B cell (primary cell): ENCODE measurements around the gene CEP128. TPM values are rescaled to one million over a fixed set of nuclear protein-coding genes. Genes with fewer than 3 reads are reported as not detected.

Experiments
- ATAC-seq: fragments of 200-7000 bp; cut with Tn5 transposase; one replicate; pipeline ENCODE4 v1.10.0; 2021; ENCODE audit warnings: low read depth, mild to moderate bottlenecking, moderate number of reproducible peaks, moderate library complexity
- CTCF ChIA-PET: fragments of 350-600 bp; sonication (Branson Sonifier 250); formaldehyde crosslinking; loops from one replicate; lab custom pipeline; 2021; ENCODE audit warnings: antibody characterized with exemption, inconsistent platforms; lab: Charles Lee
- POLR2A ChIA-PET: fragments of 350-600 bp; sonication (Branson Sonifier 250); formaldehyde crosslinking; loops from one replicate; lab custom pipeline; 2021; ENCODE audit warnings: antibody characterized with exemption; lab: Charles Lee
- DNase-seq: peaks from one replicate; pipeline ENCODE4 v3.0.0; 2013
- H2AFZ ChIP-seq: 2 replicates; pipeline ENCODE4 v1.6.1; 2012; ENCODE audit warnings: mild to moderate bottlenecking, low read depth, low read length; ENCODE audit not compliant: insufficient read depth, poor library complexity, severe bottlenecking
- H3K27ac ChIP-seq, 2 donors: 1 replicate in 1 of 2; 2 replicates in 1 of 2; pipeline ENCODE4 v1.5.1; 2012 to 2013; ENCODE audit warnings: low read length in 2 of 2, mild to moderate bottlenecking in 2 of 2, moderate library complexity in 1 of 2
- H3K27me3 ChIP-seq, 4 experiments: fragments of 200-600 bp in 1 of 4; sonication (generic) in 1 of 4; replicated peaks in 1 of 4; 1 replicate in 2 of 4; 2 replicates in 2 of 4; pipeline versions ENCODE4 v1.6.1 to v1.7.0; 2013 to 2016; ENCODE audit warnings: low read length in 3 of 4, mild to moderate bottlenecking in 2 of 4, mixed read lengths in 1 of 4, moderate library complexity in 1 of 4; ENCODE audit not compliant: insufficient read depth in 4 of 4, control insufficient read depth in 3 of 4; ENCODE audit errors: control extremely low read depth in 1 of 4
- H3K36me3 ChIP-seq, 2 experiments: replicated peaks in 1 of 2; 1 replicate in 1 of 2; 2 replicates in 1 of 2; pipeline versions ENCODE4 v1.6.1 to v1.7.1; 2013; ENCODE audit warnings: low read length in 1 of 2; ENCODE audit not compliant: insufficient read depth in 2 of 2, control insufficient read depth in 1 of 2; ENCODE audit errors: control extremely low read depth in 1 of 2, extremely low read depth in 1 of 2
- H3K4me1 ChIP-seq, 2 donors: fragments of 200-600 bp in 1 of 2; sonication (generic) in 1 of 2; 1 replicate in 1 of 2; 2 replicates in 1 of 2; pipeline versions ENCODE4 v1.5.1 to v1.6.1; 2013 to 2017; ENCODE audit warnings: low read length in 2 of 2; ENCODE audit not compliant: control insufficient read depth in 2 of 2, insufficient read depth in 2 of 2
- H3K4me2 ChIP-seq: replicated peaks from 2 replicates; pipeline ENCODE3; 2012; ENCODE audit warnings: mild to moderate bottlenecking, low read depth, low read length; ENCODE audit not compliant: poor library complexity, severe bottlenecking
- H3K4me3 ChIP-seq, 5 experiments: fragments of 200-600 bp in 1 of 5; sonication (generic) in 1 of 5; 1 replicate in 3 of 5; 2 replicates in 2 of 5; pipeline versions ENCODE4 v1.5.1 to v1.7.0; 2011 to 2016; ENCODE audit warnings: low read length in 4 of 5, mild to moderate bottlenecking in 4 of 5, low read depth in 2 of 5, control low read depth in 1 of 5, moderate library complexity in 1 of 5; ENCODE audit not compliant: insufficient read depth in 1 of 5; ENCODE audit errors: control extremely low read depth in 1 of 5, extremely low read depth in 1 of 5
- H3K79me2 ChIP-seq: fragments of 200-600 bp; sonication (generic); one replicate; pipeline ENCODE4 v1.6.0; 2016; ENCODE audit warnings: low read length; ENCODE audit not compliant: control insufficient read depth, insufficient read depth
- H3K9ac ChIP-seq: fragments of 200-600 bp; sonication (generic); 2 replicates; pipeline ENCODE4 v1.6.1; 2017; ENCODE audit warnings: mild to moderate bottlenecking, low read length, moderate library complexity
- H3K9me3 ChIP-seq, 3 donors: one replicate each; pipeline versions ENCODE4 v1.6.1 to v1.7.1; 2013; ENCODE audit warnings: low read length in 2 of 3; ENCODE audit not compliant: control insufficient read depth in 2 of 3, insufficient read depth in 1 of 3; ENCODE audit errors: control extremely low read depth in 1 of 3
- H4K20me1 ChIP-seq: 2 replicates; pipeline ENCODE4 v1.6.0; 2012; ENCODE audit warnings: mild to moderate bottlenecking, low read length; ENCODE audit not compliant: insufficient read depth, control insufficient read depth, poor library complexity, severe bottlenecking
- H3K27ac Mint-ChIP-seq: one replicate; pipeline ENCODE4 v1.8.0; 2021; ENCODE audit warnings: mixed read lengths
- H3K27me3 Mint-ChIP-seq: one replicate; pipeline ENCODE4 v1.8.0; 2021; ENCODE audit warnings: mixed read lengths
- H3K4me1 Mint-ChIP-seq: one replicate; pipeline ENCODE4 v1.8.0; 2021; ENCODE audit warnings: mixed read lengths
- H3K4me3 Mint-ChIP-seq: one replicate; pipeline ENCODE4 v1.8.0; 2021; ENCODE audit warnings: mixed read lengths
- H3K9me3 Mint-ChIP-seq: one replicate; pipeline ENCODE4 v1.8.0; 2022; ENCODE audit warnings: mixed read lengths; ENCODE audit not compliant: insufficient read depth
- EZH2 ChIP-seq: IDR thresholded peaks from 2 replicates; pipeline ENCODE4 v1.6.1; 2012; ENCODE audit warnings: borderline replicate concordance, low read depth, mild to moderate bottlenecking, moderate library complexity, low read length; ENCODE audit not compliant: insufficient read depth, poor library complexity, severe bottlenecking
- WGBS: methylation state at CpG from one replicate; pipeline ENCODE4 v1.1.5; 2013; ENCODE audit warnings: missing lambda C conversion rate; ENCODE audit not compliant: insufficient coverage; 5-methylcytosine and 5-hydroxymethylcytosine counted together
- intact Hi-C: fragments of 100-400 bp; cut with micrococcal nuclease; formaldehyde crosslinking; loops from one replicate; pipeline ENCODE4 v1.10.0; 2022
- polyA plus RNA-seq: library from polyadenylated mRNA; depleted of rRNA; stranded (reverse); fragments of >200 nt; gene quantifications from 2 replicates; pipeline ENCODE4 v1.2.3, GENCODE V29; 2012
- total RNA-seq, 2 donors: library from RNA; stranded (reverse); fragments of 120-200 nt in 1 of 2; gene quantifications; 1 replicate in 1 of 2; 2 replicates in 1 of 2; pipeline versions ENCODE4 v1.2.3 to v1.2.4, GENCODE V29; 2013 to 2022
- TF ChIP-seq, protein P1 (sequence below): fragments of 200-600 bp; IDR thresholded peaks from one replicate; pipeline ENCODE4 v1.8.0; 2022; ENCODE audit warnings: antibody characterized with exemption, mild to moderate bottlenecking

The CEP128 gene
- total and polyA plus RNA-seq, 2 donors (not counting 1 experiment from before 2014, with no cell fraction given), result 1.1 to 31.6 TPM

DNA sequence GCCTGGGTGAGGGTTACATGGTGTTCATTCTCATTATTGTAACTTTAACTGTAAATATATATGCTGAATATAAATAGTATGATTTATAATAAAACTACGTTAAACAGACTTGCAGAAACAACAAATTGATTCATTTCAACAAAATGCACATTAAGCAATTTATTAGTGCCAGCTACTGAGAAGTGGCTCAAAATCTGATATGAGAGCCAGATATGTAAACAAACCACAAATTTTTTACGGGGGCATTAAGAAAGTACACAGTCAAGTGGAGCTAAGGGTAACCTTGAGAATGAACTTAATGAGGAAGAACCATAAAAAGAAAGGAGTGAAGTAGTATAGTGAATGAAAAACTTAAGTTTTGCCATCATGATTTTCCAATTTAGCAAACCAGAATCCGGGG lies 40.3 kb downstream of the CEP128 start:
- no peaks in the 10 kb centered on the region for H3K4me1 Mint-ChIP-seq
- Histone ChIP-seq H3K4me1 (no peaks in the 10 kb centered on the region), H3K9ac (no peak overlapping the region), H3K27ac (no peak overlapping the region), H3K79me2 (no peaks in the 10 kb centered on the region), H3K36me3 (no peaks in the 10 kb centered on the region), H3K4me3 (no peak overlapping the region), H4K20me1 (no peaks in the 10 kb centered on the region), H3K4me2 (no peak overlapping the region), H3K9me3 (no peaks in the 10 kb centered on the region), H2AFZ (no peak overlapping the region), H3K27me3 (no peaks in the 10 kb centered on the region)
- intact Hi-C loops, result no loop called here
- DNase-seq (no peak), ATAC-seq (no peak)
- H3K4me3 Mint-ChIP-seq, result no peak overlapping the region
- CTCF ChIA-PET, result no interaction called here
- 100% methylated on average over 1 of the region's 3 CpGs for WGBS
- H3K27me3 Mint-ChIP-seq, result no peaks in the 10 kb centered on the region
- no peaks in the 10 kb centered on the region for H3K9me3 Mint-ChIP-seq
- H3K27ac Mint-ChIP-seq, result no peak overlapping the region
- no peak for TF ChIP-seq EZH2
- TF ChIP-seq, protein P1, sequence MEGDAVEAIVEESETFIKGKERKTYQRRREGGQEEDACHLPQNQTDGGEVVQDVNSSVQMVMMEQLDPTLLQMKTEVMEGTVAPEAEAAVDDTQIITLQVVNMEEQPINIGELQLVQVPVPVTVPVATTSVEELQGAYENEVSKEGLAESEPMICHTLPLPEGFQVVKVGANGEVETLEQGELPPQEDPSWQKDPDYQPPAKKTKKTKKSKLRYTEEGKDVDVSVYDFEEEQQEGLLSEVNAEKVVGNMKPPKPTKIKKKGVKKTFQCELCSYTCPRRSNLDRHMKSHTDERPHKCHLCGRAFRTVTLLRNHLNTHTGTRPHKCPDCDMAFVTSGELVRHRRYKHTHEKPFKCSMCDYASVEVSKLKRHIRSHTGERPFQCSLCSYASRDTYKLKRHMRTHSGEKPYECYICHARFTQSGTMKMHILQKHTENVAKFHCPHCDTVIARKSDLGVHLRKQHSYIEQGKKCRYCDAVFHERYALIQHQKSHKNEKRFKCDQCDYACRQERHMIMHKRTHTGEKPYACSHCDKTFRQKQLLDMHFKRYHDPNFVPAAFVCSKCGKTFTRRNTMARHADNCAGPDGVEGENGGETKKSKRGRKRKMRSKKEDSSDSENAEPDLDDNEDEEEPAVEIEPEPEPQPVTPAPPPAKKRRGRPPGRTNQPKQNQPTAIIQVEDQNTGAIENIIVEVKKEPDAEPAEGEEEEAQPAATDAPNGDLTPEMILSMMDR, result no peak
- POLR2A ChIA-PET, result no interaction called here

DNA sequence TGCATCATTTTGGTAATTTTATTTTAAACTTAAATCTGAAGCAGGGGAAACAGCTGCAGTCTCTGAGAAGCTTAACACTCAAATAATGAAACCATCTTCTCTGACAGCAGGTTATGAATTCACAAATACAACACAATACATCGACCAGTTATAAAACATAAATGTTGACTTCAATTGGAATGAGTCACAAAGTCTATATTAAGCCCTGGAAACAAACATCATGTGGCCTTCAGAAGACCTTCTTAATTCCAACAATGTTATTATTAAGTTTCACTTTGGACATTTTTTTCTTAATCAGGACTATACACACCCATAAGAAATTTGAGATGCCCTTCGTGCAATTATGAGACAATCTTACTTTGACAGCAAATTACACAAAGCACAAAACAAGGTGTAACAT lies 68.9 kb downstream of the CEP128 start:
- no peaks in the 10 kb centered on the region for H3K36me3 ChIP-seq
- no peak for TF ChIP-seq EZH2
- TF ChIP-seq, protein P1, result no peak
- H4K20me1 ChIP-seq, result no peaks in the 10 kb centered on the region
- Mint-ChIP-seq H3K4me3 (no peak overlapping the region), H3K27me3 (no peaks in the 10 kb centered on the region), H3K9me3 (peaks cover 7% of the 10 kb centered on the region), H3K4me1 (no peaks in the 10 kb centered on the region), H3K27ac (no peak overlapping the region)
- H2AFZ ChIP-seq, result no peak overlapping the region
- intact Hi-C loops, result no loop called here
- H3K27me3 ChIP-seq, result no peaks in the 10 kb centered on the region
- ATAC-seq (no peak), DNase-seq (no peak)
- ChIA-PET CTCF (no interaction called here), POLR2A (no interaction called here)
- no peak overlapping the region for H3K4me3 ChIP-seq
- H3K4me2 ChIP-seq, result no peak overlapping the region
- no peak overlapping the region for H3K27ac ChIP-seq
- WGBS, result no CpG with 5 or more reads among the region's 2 CpGs
- peaks cover 5 to 20% (median 12%) of the 10 kb centered on the region in 3 donors for H3K9me3 ChIP-seq
- no peaks in the 10 kb centered on the region for H3K79me2 ChIP-seq
- H3K9ac ChIP-seq, result no peak overlapping the region
- no peaks in the 10 kb centered on the region for H3K4me1 ChIP-seq
